ENCODE measurements around the gene SH3PXD2B. TPM values are rescaled to one million over a fixed set of nuclear protein-coding genes. Genes with fewer than 3 reads are reported as not detected.
A peak's percentile ranks its signal among the peaks of the same experiment; 100 is the strongest.

Gene SH3PXD2B
- total and polyA plus RNA-seq, 8 donors, result 4.2 to 24.9 (median 11.0) TPM

DNA sequence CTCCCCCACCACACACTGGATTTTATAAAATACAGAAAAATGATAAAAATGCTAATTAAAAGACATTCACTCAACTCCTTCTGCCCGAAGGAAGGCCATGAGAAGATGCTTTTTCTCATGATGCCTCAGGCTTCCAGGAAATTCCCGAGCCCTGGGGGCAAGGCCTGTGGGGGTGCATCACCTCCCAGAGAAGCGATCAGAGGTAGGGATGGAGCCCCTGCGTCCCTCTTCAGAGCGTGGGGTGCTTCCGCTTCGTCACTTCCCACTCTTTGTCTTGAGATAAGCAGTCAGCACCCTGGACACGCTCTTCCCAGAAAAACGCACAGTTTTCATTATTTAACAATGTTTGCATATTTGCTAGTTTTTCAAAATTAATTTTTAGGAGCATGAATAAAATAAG is 33.3 kb upstream of the SH3PXD2B start:
- Histone ChIP-seq H3K27me3 (no peaks in the 10 kb centered on the region), H3K4me1 (no peaks in the 10 kb centered on the region), H3K36me3 (no peaks in the 10 kb centered on the region), H3K4me3 (no peak overlapping the region), H3K27ac (no peak overlapping the region), H3K9me3 (no peaks in the 10 kb centered on the region)
- ATAC-seq, result no peak
- TF ChIP-seq, protein P1, sequence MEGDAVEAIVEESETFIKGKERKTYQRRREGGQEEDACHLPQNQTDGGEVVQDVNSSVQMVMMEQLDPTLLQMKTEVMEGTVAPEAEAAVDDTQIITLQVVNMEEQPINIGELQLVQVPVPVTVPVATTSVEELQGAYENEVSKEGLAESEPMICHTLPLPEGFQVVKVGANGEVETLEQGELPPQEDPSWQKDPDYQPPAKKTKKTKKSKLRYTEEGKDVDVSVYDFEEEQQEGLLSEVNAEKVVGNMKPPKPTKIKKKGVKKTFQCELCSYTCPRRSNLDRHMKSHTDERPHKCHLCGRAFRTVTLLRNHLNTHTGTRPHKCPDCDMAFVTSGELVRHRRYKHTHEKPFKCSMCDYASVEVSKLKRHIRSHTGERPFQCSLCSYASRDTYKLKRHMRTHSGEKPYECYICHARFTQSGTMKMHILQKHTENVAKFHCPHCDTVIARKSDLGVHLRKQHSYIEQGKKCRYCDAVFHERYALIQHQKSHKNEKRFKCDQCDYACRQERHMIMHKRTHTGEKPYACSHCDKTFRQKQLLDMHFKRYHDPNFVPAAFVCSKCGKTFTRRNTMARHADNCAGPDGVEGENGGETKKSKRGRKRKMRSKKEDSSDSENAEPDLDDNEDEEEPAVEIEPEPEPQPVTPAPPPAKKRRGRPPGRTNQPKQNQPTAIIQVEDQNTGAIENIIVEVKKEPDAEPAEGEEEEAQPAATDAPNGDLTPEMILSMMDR (IDR thresholded peaks at IDR 0.05), result no peak
- no peak for FAIRE-seq
- 73 to 79% methylated on average over 9 of the region's 9 CpGs for WGBS, 2 donors
- DNase-seq, result peak in 1 of 6 donors; percentile 18
- intact Hi-C loops (cut with DNase I), result loop anchor here in 1 of 3 donors (10.0 kb wide), 1 partner anchor 217 kb away; no protein-coding TSS in a partner anchor

DNA sequence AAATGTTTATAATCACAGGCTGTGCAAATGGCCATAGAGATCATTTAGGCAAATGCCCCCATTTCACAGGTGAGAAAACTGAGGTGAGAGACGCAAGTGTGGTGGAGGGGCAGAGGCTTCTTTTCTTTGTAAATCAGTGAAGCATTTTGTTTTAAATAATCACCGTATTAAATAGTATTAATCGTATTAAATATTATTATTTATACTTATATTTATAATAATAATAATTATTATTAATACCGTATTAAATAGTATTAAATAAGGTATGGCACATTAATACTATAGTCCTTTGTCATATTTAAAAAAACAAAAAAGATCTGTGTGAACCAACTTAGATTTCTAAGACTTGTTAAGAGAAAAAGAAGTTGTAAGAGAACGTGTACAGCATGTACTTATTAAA is 32.6 kb upstream of the SH3PXD2B start:
- DNase-seq (no peak), FAIRE-seq (peak; percentile 60), ATAC-seq (no peak)
- 78 to 91% methylated on average over 5 of the region's 5 CpGs for WGBS, 2 donors
- TF ChIP-seq, protein P1 (IDR thresholded peaks at IDR 0.05), result no peak
- no peaks in the 10 kb centered on the region for H3K9me3 ChIP-seq
- no peaks in the 10 kb centered on the region for H3K4me1 ChIP-seq
- H3K36me3 ChIP-seq, result no peaks in the 10 kb centered on the region
- no peaks in the 10 kb centered on the region for H3K27me3 ChIP-seq
- H3K27ac ChIP-seq, result no peak overlapping the region
- intact Hi-C loops (cut with DNase I), result loop anchor here in 1 of 3 donors (10.0 kb wide), 1 partner anchor 218 kb away; no protein-coding TSS in a partner anchor
- H3K4me3 ChIP-seq, result no peak overlapping the region

DNA sequence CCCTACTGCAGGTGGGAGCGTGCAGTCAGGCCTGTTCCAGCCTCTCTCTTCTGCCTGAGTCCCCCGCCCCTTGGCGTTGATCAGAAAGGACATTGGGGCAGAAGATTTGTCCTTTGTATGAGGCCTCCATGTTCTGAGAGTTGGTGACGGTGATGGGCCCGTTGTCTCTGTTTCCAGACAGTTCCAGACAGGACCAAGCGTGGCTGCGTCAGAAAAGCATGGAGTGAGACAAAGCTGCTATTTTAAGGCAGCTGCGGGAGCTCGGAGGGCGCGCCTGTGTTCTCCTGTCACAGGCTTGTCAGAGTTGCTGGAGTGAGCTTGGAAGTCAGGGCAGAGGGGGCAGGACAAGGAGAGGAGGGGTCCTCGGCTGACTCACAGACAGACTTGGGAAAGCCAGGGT is 32.1 kb upstream of the SH3PXD2B start:
- FAIRE-seq (no peak), ATAC-seq (no peak), DNase-seq (no peak)
- H3K27ac ChIP-seq, result no peak overlapping the region
- H3K4me1 ChIP-seq, result no peaks in the 10 kb centered on the region
- no peak overlapping the region for H3K4me3 ChIP-seq
- no peaks in the 10 kb centered on the region for H3K9me3 ChIP-seq
- no peaks in the 10 kb centered on the region for H3K27me3 ChIP-seq
- no peaks in the 10 kb centered on the region for H3K36me3 ChIP-seq
- TF ChIP-seq, protein P1 (IDR thresholded peaks at IDR 0.05), result no peak
- 88 to 96% methylated on average over 12 of the region's 12 CpGs for WGBS, 2 donors
- intact Hi-C loops (cut with DNase I), result loop anchor here in 1 of 3 donors (10.0 kb wide), 1 partner anchor 218 kb away; no protein-coding TSS in a partner anchor

DNA sequence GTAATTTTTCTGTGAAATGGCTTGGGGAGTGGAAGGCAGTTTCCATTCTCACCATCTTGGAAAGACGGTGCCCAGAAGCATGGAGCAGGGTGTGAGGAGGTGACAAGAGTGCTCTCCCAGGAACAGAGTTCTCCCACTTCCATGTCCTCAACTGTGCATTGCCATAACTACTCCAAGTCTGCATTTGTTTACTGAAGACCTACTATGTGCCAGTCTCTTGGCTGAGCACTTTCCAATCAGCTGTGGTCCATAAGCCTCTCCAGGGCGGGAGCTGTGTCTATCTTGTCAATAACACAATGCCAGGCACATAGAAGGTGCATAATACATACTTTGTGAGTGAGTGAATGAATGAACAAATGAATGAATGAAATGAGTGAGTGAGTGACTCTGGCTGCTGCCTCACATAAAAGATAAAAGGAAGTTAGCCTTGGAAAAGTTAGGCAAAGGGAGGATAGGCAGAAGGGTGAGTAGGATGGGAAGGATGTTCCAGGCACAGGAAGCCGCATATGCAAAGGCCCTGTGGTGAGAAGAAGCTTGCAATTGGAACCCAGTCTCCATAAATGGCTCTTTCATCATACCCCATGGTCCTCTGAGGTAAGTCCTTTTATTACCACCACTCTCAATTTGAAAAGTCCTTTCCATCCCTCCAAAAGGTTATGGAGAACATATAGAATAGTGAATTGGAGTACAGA is 31.3 kb upstream of the SH3PXD2B start:
- no peak overlapping the region for H3K27ac ChIP-seq
- H3K4me1 ChIP-seq, result no peaks in the 10 kb centered on the region
- H3K9me3 ChIP-seq, result no peaks in the 10 kb centered on the region
- 89 to 94% methylated on average over 3 of the region's 3 CpGs for WGBS, 2 donors
- TF ChIP-seq, protein P1 (IDR thresholded peaks at IDR 0.05), result no peak
- ATAC-seq (no peak), FAIRE-seq (no peak), DNase-seq (no peak)
- intact Hi-C loops (cut with DNase I), result loop anchor here in 1 of 3 donors (10.0 kb wide), 1 partner anchor 219 kb away; no protein-coding TSS in a partner anchor
- H3K4me3 ChIP-seq, result no peak overlapping the region
- H3K36me3 ChIP-seq, result no peaks in the 10 kb centered on the region
- H3K27me3 ChIP-seq, result no peaks in the 10 kb centered on the region

DNA sequence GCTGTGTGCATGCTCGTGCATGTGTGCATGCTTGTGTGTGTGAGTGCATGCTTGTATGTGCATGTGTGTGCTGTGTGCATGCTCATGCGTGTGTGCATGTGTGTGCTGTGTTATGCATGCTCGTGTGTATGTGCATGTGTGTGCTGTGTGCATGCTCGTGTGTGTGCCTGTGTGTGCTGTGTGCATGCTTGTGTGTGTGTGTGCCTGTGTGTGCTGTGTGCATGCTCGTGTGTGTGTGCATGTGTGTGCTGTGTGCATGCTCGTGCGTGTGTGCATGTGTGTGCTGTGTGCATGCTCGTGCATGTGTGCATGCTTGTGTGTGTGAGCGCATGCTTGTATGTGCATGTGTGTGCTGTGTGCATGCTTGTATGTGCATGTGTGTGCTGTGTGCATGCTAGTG is 30.3 kb upstream of the SH3PXD2B start:
- no peak for FAIRE-seq

More for the DNA sequence above, 30.3 kb upstream of the SH3PXD2B start:
- no peaks in the 10 kb centered on the region for H3K4me1 ChIP-seq
- no peak for DNase-seq
- H3K27ac ChIP-seq, result no peak overlapping the region
- TF ChIP-seq, protein P1 (IDR thresholded peaks at IDR 0.05), result no peak
- intact Hi-C loops (cut with DNase I), result loop anchor here in 1 of 3 donors (10.0 kb wide), 1 partner anchor 220 kb away; no protein-coding TSS in a partner anchor
- no peaks in the 10 kb centered on the region for H3K36me3 ChIP-seq
- no peak for ATAC-seq
- H3K27me3 ChIP-seq, result no peaks in the 10 kb centered on the region
- WGBS, 2 donors, result 71 to 85% methylated on average over 9 of the region's 9 CpGs
- no peaks in the 10 kb centered on the region for H3K9me3 ChIP-seq
- no peak overlapping the region for H3K4me3 ChIP-seq
